ENCODE data around the gene GPC4.
A peak's percentile ranks its signal among the peaks of the same experiment; 100 is the strongest.

Gene GPC4

DNA sequence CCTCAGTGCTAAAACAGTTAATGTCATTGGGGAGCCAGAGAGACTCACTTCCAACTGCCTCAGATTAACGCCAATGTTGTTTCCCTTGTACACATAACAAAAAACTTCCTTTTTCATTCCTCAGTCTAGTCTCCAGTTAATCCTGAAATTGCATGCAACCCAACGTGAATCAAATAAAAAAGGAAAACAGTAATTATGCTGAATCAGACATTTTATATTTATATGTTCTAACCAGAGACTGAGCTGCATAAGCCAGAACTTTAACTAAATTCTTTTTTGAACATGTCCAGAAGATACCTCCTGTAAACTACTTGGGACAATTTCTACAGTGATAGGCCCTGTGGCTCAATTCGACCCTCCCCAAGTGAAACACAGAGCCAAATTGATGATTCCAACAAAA is 4.7 kb downstream of the GPC4 start:
- no peaks in the 10 kb centered on the region for H3K9me3 ChIP-seq (ENCODE audit: control insufficient read depth, low read length)
- H3K4me3 ChIP-seq (ENCODE audit: extremely low read depth, insufficient read depth, low read length, poor library complexity, severe bottlenecking) = no peak overlapping the region
- no peaks in the 10 kb centered on the region for H3K36me3 ChIP-seq (ENCODE audit: control insufficient read depth, insufficient read depth, low read length)
- H3K4me1 ChIP-seq (ENCODE audit: control insufficient read depth, insufficient read depth, low read length, poor library complexity, severe bottlenecking) = peaks cover 12% of the 10 kb centered on the region
- H3K27ac ChIP-seq (ENCODE audit: low read depth, low read length, severe bottlenecking) = no peak overlapping the region
- no CpG with 5 or more reads among the region's 3 CpGs for WGBS, 2 experiments (ENCODE audit: insufficient coverage in 2 of 2)

DNA sequence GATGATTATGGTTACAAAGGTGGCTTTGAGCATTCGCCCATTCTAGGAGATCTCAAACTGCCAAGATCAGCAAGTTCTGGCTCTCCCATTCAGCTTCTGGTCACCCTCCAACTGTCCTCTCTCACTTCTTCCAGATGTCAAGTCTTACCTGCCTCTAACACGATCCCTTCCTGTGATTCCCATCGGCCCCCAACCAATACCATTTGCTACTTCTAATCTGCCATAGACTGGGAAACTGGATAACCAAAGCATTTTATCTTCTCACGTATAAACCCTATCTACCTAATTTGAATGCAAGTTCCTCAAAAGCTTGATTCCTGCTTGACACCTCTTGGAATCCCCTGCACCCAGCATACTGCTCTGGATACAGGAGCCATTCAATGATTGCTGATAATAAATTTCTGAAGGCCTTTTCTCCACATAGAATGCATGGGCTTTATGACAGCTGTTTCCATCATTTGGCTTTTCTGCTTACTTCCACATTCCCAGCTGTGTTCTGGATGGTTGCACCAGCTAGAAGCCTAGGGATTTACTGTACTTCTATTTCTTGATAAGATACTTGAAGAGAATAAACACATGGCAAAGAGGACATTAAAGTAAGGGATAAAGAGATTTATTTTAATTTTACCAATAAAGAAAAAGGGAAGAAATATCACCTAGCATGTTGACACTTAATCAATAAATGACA is 9.6 kb downstream of the GPC4 start:
- Histone ChIP-seq H3K36me3 (ENCODE audit: control insufficient read depth, insufficient read depth, low read length) (no peaks in the 10 kb centered on the region), H3K9me3 (ENCODE audit: control insufficient read depth, low read length) (no peaks in the 10 kb centered on the region), H3K4me1 (ENCODE audit: control insufficient read depth, insufficient read depth, low read length, poor library complexity, severe bottlenecking) (no peaks in the 10 kb centered on the region), H3K4me3 (ENCODE audit: extremely low read depth, insufficient read depth, low read length, poor library complexity, severe bottlenecking) (no peak overlapping the region), H3K27ac (ENCODE audit: low read depth, low read length, severe bottlenecking) (no peak overlapping the region)
- WGBS, 2 experiments (ENCODE audit: insufficient coverage in 2 of 2) = 78 to 83% methylated on average over 3 to 4 of the region's 4 CpGs

DNA sequence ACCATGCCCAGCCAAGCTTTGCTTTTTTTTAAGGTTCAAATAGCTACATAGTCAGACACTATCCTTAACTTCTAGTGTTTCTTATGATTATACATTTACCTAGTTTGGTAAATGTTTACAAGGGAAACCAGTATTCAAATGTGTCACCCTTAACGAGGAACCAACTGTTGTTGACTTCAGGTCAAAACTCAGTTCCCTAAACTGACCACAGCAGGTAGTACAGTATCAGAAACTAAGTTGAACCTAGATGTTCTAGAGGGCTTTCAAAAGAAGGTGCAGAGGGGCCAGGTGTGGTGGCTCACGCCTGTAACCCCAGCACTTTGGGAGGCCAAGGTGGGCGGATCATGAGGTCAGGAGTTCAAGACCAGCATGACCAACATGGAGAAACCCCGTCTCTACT is 11.3 kb downstream of the GPC4 start:
- Histone ChIP-seq H3K4me1 (ENCODE audit: control insufficient read depth, insufficient read depth, low read length, poor library complexity, severe bottlenecking) (no peaks in the 10 kb centered on the region), H3K9me3 (ENCODE audit: control insufficient read depth, low read length) (no peaks in the 10 kb centered on the region), H3K4me3 (ENCODE audit: extremely low read depth, insufficient read depth, low read length, poor library complexity, severe bottlenecking) (no peak overlapping the region), H3K36me3 (ENCODE audit: control insufficient read depth, insufficient read depth, low read length) (no peaks in the 10 kb centered on the region), H3K27ac (ENCODE audit: low read depth, low read length, severe bottlenecking) (no peak overlapping the region)
- WGBS, 2 experiments (ENCODE audit: insufficient coverage in 2 of 2) = 94 to 100% methylated on average over 3 of the region's 4 CpGs

DNA sequence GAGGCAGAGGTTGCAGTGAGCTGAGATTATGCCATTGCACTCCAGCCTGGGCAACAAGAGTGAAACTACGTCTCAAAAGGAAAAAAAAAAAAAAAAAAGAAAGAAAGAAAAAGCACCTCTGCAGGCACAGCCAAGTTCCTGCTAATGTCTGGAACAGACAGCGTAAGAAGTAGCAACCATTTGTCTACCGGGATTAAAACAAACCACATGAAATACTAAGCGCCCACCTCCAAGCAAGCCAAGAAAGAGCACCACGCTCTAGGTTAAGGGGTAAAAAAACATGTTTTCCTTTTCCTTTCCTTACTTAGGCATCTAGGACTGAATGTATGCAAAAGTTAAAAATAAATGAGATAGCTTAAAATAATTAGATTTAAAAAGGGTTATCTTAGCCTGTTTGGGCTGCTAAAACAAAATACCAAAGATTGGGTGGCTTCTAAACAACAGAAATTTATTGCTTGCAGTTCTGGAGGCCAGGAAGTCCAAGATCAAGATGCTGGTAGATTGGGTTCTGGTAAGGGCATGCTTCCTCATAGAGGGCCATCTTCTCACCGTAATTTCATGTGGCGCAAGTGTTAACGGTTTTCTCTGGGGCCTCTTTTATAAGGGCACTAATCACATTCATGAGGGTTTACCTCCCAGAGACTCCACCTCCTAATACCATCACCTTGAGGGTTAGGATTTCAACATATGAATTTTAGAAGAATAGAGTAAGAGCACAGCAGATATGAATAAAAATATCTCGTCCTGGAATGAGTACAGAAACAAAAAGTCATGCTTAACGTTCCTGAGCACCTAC is 12.3 kb downstream of the GPC4 start:
- H3K36me3 ChIP-seq (ENCODE audit: control insufficient read depth, insufficient read depth, low read length) = no peaks in the 10 kb centered on the region
- H3K4me1 ChIP-seq (ENCODE audit: control insufficient read depth, insufficient read depth, low read length, poor library complexity, severe bottlenecking) = no peaks in the 10 kb centered on the region
- 100% methylated on average over 1 of the region's 10 CpGs; no CpG with 5 or more reads in 1 of the 2 experiments for WGBS, 2 experiments (ENCODE audit: insufficient coverage in 2 of 2)
- H3K4me3 ChIP-seq (ENCODE audit: extremely low read depth, insufficient read depth, low read length, poor library complexity, severe bottlenecking) = no peak overlapping the region
- no peaks in the 10 kb centered on the region for H3K9me3 ChIP-seq (ENCODE audit: control insufficient read depth, low read length)
- no peak overlapping the region for H3K27ac ChIP-seq (ENCODE audit: low read depth, low read length, severe bottlenecking)

DNA sequence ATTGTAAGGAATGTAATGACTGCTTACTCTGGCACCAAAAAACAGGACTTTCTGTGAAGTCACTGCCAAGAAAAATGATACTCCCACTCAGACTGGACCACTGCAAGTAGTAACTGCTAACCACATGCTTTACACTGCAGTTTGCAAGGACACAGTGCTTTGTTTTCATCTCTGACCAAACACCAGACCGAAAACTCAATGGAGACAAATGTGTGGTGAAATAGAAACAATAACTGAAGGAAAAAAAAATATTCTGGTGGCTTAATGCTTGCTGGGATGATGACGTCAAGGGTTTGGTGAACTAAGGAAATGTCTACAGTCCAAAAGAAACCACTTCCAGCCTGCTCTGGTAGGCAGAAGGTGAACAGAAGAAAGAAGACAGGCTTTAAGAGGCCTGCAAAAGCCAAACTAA is 13.2 kb downstream of the GPC4 start:
- H3K36me3 ChIP-seq (ENCODE audit: control insufficient read depth, insufficient read depth, low read length) = no peaks in the 10 kb centered on the region
- H3K9me3 ChIP-seq (ENCODE audit: control insufficient read depth, low read length) = no peaks in the 10 kb centered on the region
- H3K4me3 ChIP-seq (ENCODE audit: extremely low read depth, insufficient read depth, low read length, poor library complexity, severe bottlenecking) = no peak overlapping the region
- WGBS, 2 experiments (ENCODE audit: insufficient coverage in 2 of 2) = 100% methylated on average over 1 of the region's 2 CpGs
- H3K4me1 ChIP-seq (ENCODE audit: control insufficient read depth, insufficient read depth, low read length, poor library complexity, severe bottlenecking) = no peaks in the 10 kb centered on the region
- no peak overlapping the region for H3K27ac ChIP-seq (ENCODE audit: low read depth, low read length, severe bottlenecking)

DNA sequence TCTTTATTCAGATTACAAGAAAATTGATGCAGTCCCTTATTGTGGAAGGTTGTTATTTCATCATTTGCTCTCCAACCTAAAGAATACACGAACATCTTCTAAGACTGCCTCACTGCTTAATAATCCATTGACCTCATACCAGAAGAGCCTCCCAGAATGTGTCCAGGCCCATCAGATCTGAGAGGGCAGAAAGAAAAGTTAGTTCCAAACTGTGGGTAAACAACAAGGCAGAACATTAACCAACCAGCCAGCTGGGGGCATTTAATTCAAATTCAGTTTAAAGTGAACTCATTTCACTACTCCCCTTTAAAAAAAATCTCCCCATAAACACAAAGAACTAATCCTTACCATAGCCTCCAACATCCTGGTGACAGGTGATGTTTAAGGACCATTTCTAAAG is 13.8 kb downstream of the GPC4 start:
- Histone ChIP-seq H3K4me1 (ENCODE audit: control insufficient read depth, insufficient read depth, low read length, poor library complexity, severe bottlenecking) (no peaks in the 10 kb centered on the region), H3K9me3 (ENCODE audit: control insufficient read depth, low read length) (no peaks in the 10 kb centered on the region), H3K36me3 (ENCODE audit: control insufficient read depth, insufficient read depth, low read length) (no peaks in the 10 kb centered on the region), H3K27ac (ENCODE audit: low read depth, low read length, severe bottlenecking) (no peak overlapping the region), H3K4me3 (ENCODE audit: extremely low read depth, insufficient read depth, low read length, poor library complexity, severe bottlenecking) (no peak overlapping the region)
- no CpG with 5 or more reads among the region's 1 CpG for WGBS, 2 experiments (ENCODE audit: insufficient coverage in 2 of 2)

DNA sequence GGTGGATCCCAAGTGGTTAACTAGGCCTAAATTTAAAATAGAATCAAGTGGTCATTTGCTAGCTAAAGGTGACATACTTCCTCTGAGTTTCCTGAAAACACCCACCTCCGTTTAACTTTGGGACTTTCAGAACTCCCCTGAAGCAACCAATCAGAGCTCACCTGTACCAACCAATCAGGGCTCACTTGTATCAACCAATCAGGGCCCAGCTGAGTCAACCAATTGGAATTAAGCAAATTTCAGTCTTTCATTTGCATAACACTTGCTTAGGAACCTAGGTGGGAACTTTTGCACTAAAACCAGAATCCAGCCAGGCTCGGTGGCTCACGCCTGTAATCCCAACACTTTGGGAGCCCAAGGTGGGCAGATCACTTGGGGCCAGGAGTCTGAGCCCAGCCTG is 15.9 kb downstream of the GPC4 start:
- no peaks in the 10 kb centered on the region for H3K4me1 ChIP-seq (ENCODE audit: control insufficient read depth, insufficient read depth, low read length, poor library complexity, severe bottlenecking)
- no peaks in the 10 kb centered on the region for H3K36me3 ChIP-seq (ENCODE audit: control insufficient read depth, insufficient read depth, low read length)
- H3K4me3 ChIP-seq (ENCODE audit: extremely low read depth, insufficient read depth, low read length, poor library complexity, severe bottlenecking) = no peak overlapping the region
- H3K9me3 ChIP-seq (ENCODE audit: control insufficient read depth, low read length) = no peaks in the 10 kb centered on the region
- WGBS, 2 experiments (ENCODE audit: insufficient coverage in 2 of 2) = 83 to 86% methylated on average over 1 to 2 of the region's 3 CpGs
- H3K27ac ChIP-seq (ENCODE audit: low read depth, low read length, severe bottlenecking) = no peak overlapping the region

DNA sequence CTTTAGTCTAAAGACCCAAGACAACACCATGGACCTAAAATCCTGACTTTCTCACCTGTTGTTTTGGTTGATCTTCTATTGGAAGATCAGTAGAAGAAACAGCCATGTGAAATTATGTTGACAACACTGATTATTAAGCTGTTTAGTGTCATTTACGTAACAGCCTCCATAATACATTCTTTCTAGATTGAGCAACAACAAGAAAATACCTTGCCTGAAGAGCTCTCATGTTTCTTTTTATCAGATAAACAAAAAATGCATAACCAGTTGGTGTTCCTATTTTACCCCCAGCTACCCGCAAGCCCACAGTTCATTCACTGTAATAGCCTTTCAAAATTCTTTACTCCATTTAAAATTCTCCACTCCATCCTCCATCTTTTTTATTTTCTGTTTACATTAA is 20.5 kb downstream of the GPC4 start:
- WGBS, 2 experiments (ENCODE audit: insufficient coverage in 2 of 2) = 100% methylated on average over 1 of the region's 2 CpGs; no CpG with 5 or more reads in 1 of the 2 experiments

DNA sequence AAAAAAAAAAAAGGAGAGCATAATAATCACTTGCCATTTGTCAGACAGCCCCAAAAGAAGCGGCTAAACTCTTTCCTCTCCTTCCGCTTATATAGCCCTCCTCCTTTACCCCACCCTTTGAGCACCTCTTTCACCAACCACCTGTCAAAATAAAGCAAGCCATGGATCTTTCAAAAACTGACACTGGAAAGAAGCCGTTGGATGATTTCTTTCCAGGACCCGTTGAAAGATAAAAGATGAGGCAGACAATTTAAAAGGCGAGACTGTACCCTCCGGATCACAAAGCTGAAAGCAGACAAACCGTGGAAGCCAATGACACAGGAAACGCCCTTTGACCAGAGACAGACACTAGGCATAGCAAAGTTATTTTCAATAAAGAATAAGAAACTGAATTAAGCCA is 22.6 kb downstream of the GPC4 start:
- Histone ChIP-seq H3K36me3 (ENCODE audit: control insufficient read depth, insufficient read depth, low read length) (no peaks in the 10 kb centered on the region), H3K4me3 (ENCODE audit: extremely low read depth, insufficient read depth, low read length, poor library complexity, severe bottlenecking) (no peak overlapping the region), H3K4me1 (ENCODE audit: control insufficient read depth, insufficient read depth, low read length, poor library complexity, severe bottlenecking) (peaks cover 27% of the 10 kb centered on the region), H3K27ac (ENCODE audit: low read depth, low read length, severe bottlenecking) (no peak overlapping the region), H3K9me3 (ENCODE audit: control insufficient read depth, low read length) (no peaks in the 10 kb centered on the region)
- whole genome bisulfite sequencing, 2 experiments (ENCODE audit: insufficient coverage in 2 of 2) = 77 to 82% methylated on average over 2 to 4 of the region's 8 CpGs

More for the DNA sequence above, 20.5 kb downstream of the GPC4 start:
- Histone ChIP-seq H3K9me3 (ENCODE audit: control insufficient read depth, low read length) (no peaks in the 10 kb centered on the region), H3K4me1 (ENCODE audit: control insufficient read depth, insufficient read depth, low read length, poor library complexity, severe bottlenecking) (peaks cover 27% of the 10 kb centered on the region), H3K27ac (ENCODE audit: low read depth, low read length, severe bottlenecking) (no peak overlapping the region), H3K36me3 (ENCODE audit: control insufficient read depth, insufficient read depth, low read length) (no peaks in the 10 kb centered on the region), H3K4me3 (ENCODE audit: extremely low read depth, insufficient read depth, low read length, poor library complexity, severe bottlenecking) (no peak overlapping the region)

DNA sequence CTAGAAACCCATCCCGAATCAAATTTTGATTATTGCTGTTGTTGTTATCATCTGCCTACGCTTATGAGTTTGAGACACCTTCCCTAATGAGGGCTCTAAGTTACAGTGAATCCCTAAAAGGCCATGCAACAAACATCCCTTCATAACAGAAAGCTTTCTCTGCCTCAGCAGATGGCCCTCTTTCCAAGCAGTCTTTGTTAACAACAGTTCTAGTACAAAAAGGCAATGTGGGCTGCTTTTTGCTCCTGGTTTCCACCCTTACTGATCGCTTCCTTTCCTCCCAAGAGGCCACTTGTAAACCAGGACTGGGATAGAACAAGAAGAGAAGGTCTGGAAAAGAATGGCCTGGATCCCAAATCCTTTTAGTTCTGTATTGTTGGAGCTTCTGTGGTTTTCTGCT is 24.2 kb downstream of the GPC4 start:
- Histone ChIP-seq H3K4me3 (ENCODE audit: extremely low read depth, insufficient read depth, low read length, poor library complexity, severe bottlenecking) (no peak overlapping the region), H3K9me3 (ENCODE audit: control insufficient read depth, low read length) (no peaks in the 10 kb centered on the region), H3K4me1 (ENCODE audit: control insufficient read depth, insufficient read depth, low read length, poor library complexity, severe bottlenecking) (peaks cover 27% of the 10 kb centered on the region), H3K36me3 (ENCODE audit: control insufficient read depth, insufficient read depth, low read length) (no peaks in the 10 kb centered on the region), H3K27ac (ENCODE audit: low read depth, low read length, severe bottlenecking) (peak overlapping the region; percentile 29)
- no CpG with 5 or more reads among the region's 3 CpGs for WGBS, 2 experiments (ENCODE audit: insufficient coverage in 2 of 2)

DNA sequence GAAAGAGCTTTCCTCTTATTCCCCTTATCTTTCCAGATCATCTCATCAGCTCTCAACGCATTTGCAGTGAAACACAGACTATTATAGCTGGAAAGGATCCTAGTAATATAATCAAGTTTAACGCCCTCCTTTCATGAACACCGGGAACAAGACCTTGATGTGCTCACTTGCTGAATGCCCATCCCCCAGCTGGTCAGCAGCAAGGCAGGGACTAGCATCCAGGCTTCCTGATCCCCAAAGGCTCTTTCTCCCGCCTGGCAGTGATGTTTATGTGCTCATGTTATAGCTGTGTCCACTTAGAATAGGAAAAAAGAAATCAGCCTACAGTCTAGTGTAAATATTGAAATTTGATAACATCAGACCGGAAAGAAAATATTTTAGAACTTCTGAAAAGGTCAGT is 24.6 kb downstream of the GPC4 start:
- no peaks in the 10 kb centered on the region for H3K9me3 ChIP-seq (ENCODE audit: control insufficient read depth, low read length)
- no peaks in the 10 kb centered on the region for H3K36me3 ChIP-seq (ENCODE audit: control insufficient read depth, insufficient read depth, low read length)
- no CpG with 5 or more reads among the region's 5 CpGs for WGBS, 2 experiments (ENCODE audit: insufficient coverage in 2 of 2)
- H3K27ac ChIP-seq (ENCODE audit: low read depth, low read length, severe bottlenecking) = no peak overlapping the region
- H3K4me3 ChIP-seq (ENCODE audit: extremely low read depth, insufficient read depth, low read length, poor library complexity, severe bottlenecking) = no peak overlapping the region
- H3K4me1 ChIP-seq (ENCODE audit: control insufficient read depth, insufficient read depth, low read length, poor library complexity, severe bottlenecking) = peaks cover 27% of the 10 kb centered on the region

All from mesodermal cell (in vitro differentiated cells).